H1 (cell line): Measurements from ENCODE around the gene FBLN5.

Source experiments
- CEBPB ChIP-seq: IDR thresholded peaks from 2 replicates; pipeline ENCODE4 v1.6.1; 2012; ENCODE audit warnings: low read depth, low read length
- POLR2A ChIP-seq, 2 experiments: IDR thresholded peaks; 1 replicate in 1 of 2; 2 replicates in 1 of 2; pipeline ENCODE4 v1.6.1; 2011; ENCODE audit warnings: low read depth in 2 of 2, low read length in 2 of 2, mild to moderate bottlenecking in 2 of 2; ENCODE audit errors: control extremely low read depth in 1 of 2
- TF ChIP-seq, protein P1 (sequence below): IDR thresholded peaks from 2 replicates; pipeline ENCODE4 v1.6.1; 2011; ENCODE audit warnings: low read depth, mild to moderate bottlenecking, low read length; ENCODE audit not compliant: insufficient read depth
- TF ChIP-seq, protein P2 (sequence below), 3 experiments: IDR thresholded peaks; 1 replicate in 2 of 3; 2 replicates in 1 of 3; pipeline versions ENCODE4 v1.5.1 to v1.6.1; 2011; ENCODE audit warnings: low read length in 3 of 3, mild to moderate bottlenecking in 3 of 3, inconsistent platforms in 2 of 3, low read depth in 1 of 3, moderate library complexity in 1 of 3; ENCODE audit not compliant: insufficient read depth in 1 of 3; ENCODE audit errors: control extremely low read depth in 1 of 3

DNA sequence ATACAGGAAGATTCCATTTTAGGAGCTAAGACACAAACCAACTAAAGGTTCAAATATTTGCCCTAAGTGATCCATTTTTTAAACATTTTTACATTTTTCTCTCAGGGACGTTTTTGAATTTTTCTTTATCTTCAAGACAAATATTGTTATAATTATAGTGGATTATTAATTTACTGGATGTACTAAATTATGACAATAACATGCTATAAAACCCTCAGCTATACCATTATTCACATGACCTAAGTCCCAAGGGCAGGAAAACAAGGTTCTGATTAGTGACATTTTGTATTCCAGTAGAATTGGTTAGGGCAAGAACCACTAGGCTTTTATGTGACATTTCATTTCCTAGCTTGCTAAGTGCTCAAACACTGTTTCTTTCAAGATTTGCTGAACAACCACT is 16.5 kb upstream of the FBLN5 start:
- no peak for TF ChIP-seq CEBPB
- no peak for TF ChIP-seq POLR2A (IDR thresholded peaks at IDR 0.05; ENCODE audit: control extremely low read depth in 1 of 2, low read depth in 2 of 2, low read length in 2 of 2)
- TF ChIP-seq, protein P1, sequence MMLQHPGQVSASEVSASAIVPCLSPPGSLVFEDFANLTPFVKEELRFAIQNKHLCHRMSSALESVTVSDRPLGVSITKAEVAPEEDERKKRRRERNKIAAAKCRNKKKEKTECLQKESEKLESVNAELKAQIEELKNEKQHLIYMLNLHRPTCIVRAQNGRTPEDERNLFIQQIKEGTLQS, result no peak
- TF ChIP-seq, protein P2, sequence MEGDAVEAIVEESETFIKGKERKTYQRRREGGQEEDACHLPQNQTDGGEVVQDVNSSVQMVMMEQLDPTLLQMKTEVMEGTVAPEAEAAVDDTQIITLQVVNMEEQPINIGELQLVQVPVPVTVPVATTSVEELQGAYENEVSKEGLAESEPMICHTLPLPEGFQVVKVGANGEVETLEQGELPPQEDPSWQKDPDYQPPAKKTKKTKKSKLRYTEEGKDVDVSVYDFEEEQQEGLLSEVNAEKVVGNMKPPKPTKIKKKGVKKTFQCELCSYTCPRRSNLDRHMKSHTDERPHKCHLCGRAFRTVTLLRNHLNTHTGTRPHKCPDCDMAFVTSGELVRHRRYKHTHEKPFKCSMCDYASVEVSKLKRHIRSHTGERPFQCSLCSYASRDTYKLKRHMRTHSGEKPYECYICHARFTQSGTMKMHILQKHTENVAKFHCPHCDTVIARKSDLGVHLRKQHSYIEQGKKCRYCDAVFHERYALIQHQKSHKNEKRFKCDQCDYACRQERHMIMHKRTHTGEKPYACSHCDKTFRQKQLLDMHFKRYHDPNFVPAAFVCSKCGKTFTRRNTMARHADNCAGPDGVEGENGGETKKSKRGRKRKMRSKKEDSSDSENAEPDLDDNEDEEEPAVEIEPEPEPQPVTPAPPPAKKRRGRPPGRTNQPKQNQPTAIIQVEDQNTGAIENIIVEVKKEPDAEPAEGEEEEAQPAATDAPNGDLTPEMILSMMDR (IDR thresholded peaks at IDR 0.05; ENCODE audit: control extremely low read depth in 1 of 3, insufficient read depth in 1 of 3, low read depth in 1 of 3, low read length in 3 of 3), result no peak
